K562 (cell line): ENCODE data around the gene SYT1. TPM values are rescaled to one million over a fixed set of nuclear protein-coding genes. Genes with fewer than 3 reads are reported as not detected.

ENCODE experiments used
- ATAC-seq: fragments of 200-7000 bp; cut with Tn5 transposase; 3 replicates; pipeline ENCODE4 v1.9.1; 2020; ENCODE audit warnings: moderate library complexity
- BruUV-seq: library from RNA; stranded (reverse); fragments of 400-500 nt; replicated peaks from 2 replicates; lab custom pipeline; 2021; lab: Mats Ljungman, UMichigan
- CTCF ChIA-PET: fragments of 300-600 bp; formaldehyde crosslinking; extraction: SDS; loops from one replicate; lab custom pipeline; 2021; ENCODE audit warnings: low intra/inter-chr PET ratio; lab: Yijun Ruan, JAX
- POLR2A ChIA-PET: fragments of 300-600, 350-650 bp; sonication (Branson Sonifier 250); formaldehyde crosslinking; extraction: SDS; loops from one replicate; lab custom pipeline; 2021; ENCODE audit warnings: antibody characterized with exemption, inconsistent platforms; lab: Yijun Ruan, JAX
- DNase-seq, 4 experiments: peaks; one replicate each; pipeline versions ENCODE4 v3.0.0 to v3.0.0-alpha.2; 2011 to 2018; ENCODE audit warnings: low spot score in 3 of 4, mixed read lengths in 3 of 4; ENCODE audit errors: extremely low read depth in 1 of 4
- FAIRE-seq: peaks from 2 replicates; lab custom pipeline; 2011; peaks lifted over from hg19 to GRCh38; lab: Jason Lieb, UNC
- H2AFZ ChIP-seq: 2 replicates; pipeline ENCODE4 v1.6.0; 2011; ENCODE audit warnings: low read depth, low read length, control low read depth, inconsistent platforms
- H3K27ac ChIP-seq: fragments of 200-600 bp; 3 replicates; pipeline ENCODE4 v1.8.0; 2011; ENCODE audit warnings: low read depth, mild to moderate bottlenecking, control low read depth, inconsistent platforms, low read length, moderate library complexity, mixed read lengths; ENCODE audit errors: extremely low read depth
- H3K27me3 ChIP-seq, 2 experiments: fragments of 300-600 bp in 1 of 2; 2 replicates in 1 of 2; 3 replicates in 1 of 2; pipeline versions ENCODE4 v1.6.0 to v1.8.0; 2011; ENCODE audit warnings: inconsistent platforms in 2 of 2, low read length in 2 of 2, mild to moderate bottlenecking in 1 of 2, mixed read lengths in 1 of 2, moderate library complexity in 1 of 2; ENCODE audit not compliant: control insufficient read depth in 2 of 2, insufficient read depth in 2 of 2
- H3K36me3 ChIP-seq: fragments of 300-600 bp; 3 replicates; pipeline ENCODE4 v1.8.0; 2011; ENCODE audit warnings: mild to moderate bottlenecking, low read length, inconsistent platforms; ENCODE audit not compliant: control insufficient read depth, insufficient read depth
- H3K4me1 ChIP-seq, 2 experiments: fragments of 200-600 bp in 1 of 2; replicated peaks in 1 of 2; 2 replicates in 1 of 2; 3 replicates in 1 of 2; pipeline versions ENCODE4 v1.5.1 to v1.8.0; 2011; ENCODE audit warnings: inconsistent platforms in 2 of 2, low read length in 2 of 2, mild to moderate bottlenecking in 1 of 2, mixed read lengths in 1 of 2, moderate library complexity in 1 of 2; ENCODE audit not compliant: control insufficient read depth in 2 of 2, insufficient read depth in 2 of 2
- H3K4me2 ChIP-seq: 2 replicates; pipeline ENCODE4 v1.6.1; 2011; ENCODE audit warnings: low read length, control low read depth, inconsistent platforms, mixed read lengths; ENCODE audit not compliant: insufficient read depth
- H3K4me3 ChIP-seq: fragments of 200-600 bp; sonication (generic), shearing (Covaris generic); 2 replicates; pipeline ENCODE4 v1.5.1; 2016; ENCODE audit warnings: control low read depth, inconsistent platforms
- H3K79me2 ChIP-seq: fragments of 200-600 bp; 3 replicates; pipeline ENCODE4 v1.8.0; 2011; ENCODE audit warnings: low read length, inconsistent platforms; ENCODE audit not compliant: control insufficient read depth, insufficient read depth
- H3K9ac ChIP-seq, 2 experiments: 2 replicates each; pipeline versions ENCODE4 v1.6.0 to v1.6.1; 2011; ENCODE audit warnings: low read depth in 2 of 2, low read length in 2 of 2, control low read depth in 1 of 2, inconsistent platforms in 1 of 2, mild to moderate bottlenecking in 1 of 2, mixed read lengths in 1 of 2; ENCODE audit not compliant: insufficient read depth in 1 of 2
- H3K9me1 ChIP-seq: one replicate; pipeline ENCODE4 v1.6.0; 2011; ENCODE audit warnings: inconsistent platforms, mild to moderate bottlenecking, low read length, moderate library complexity; ENCODE audit not compliant: control insufficient read depth, insufficient read depth
- H3K9me3 ChIP-seq: replicated peaks from 2 replicates; pipeline ENCODE4 v1.5.1; 2011; ENCODE audit warnings: low read depth, low read length, inconsistent platforms; ENCODE audit not compliant: control insufficient read depth, insufficient read depth
- H4K20me1 ChIP-seq: replicated peaks from 2 replicates; pipeline ENCODE4 v1.6.1; 2011; ENCODE audit warnings: low read length, inconsistent platforms, mixed read lengths; ENCODE audit not compliant: control insufficient read depth, insufficient read depth
- BRF2 ChIP-seq: IDR thresholded peaks from 3 replicates; pipeline ENCODE4 v1.6.1; 2011; ENCODE audit warnings: borderline replicate concordance, mild to moderate bottlenecking; ENCODE audit not compliant: insufficient read length, insufficient read depth
- GABPB2 ChIP-seq: fragments of 250-450 bp; sonication (Bioruptor Pico); conservative IDR thresholded peaks from 2 replicates; pipeline ENCODE4 v1.5.1; 2021; ENCODE audit warnings: mild to moderate bottlenecking
- KDM2B ChIP-seq: fragments of 250-450 bp; sonication (Bioruptor Pico); IDR thresholded peaks from 2 replicates; pipeline ENCODE4 v1.8.0; 2021; ENCODE audit warnings: mild to moderate bottlenecking, moderate library complexity
- KHSRP ChIP-seq: fragments of 450-650 bp; IDR thresholded peaks from 2 replicates; pipeline ENCODE4 v1.6.1; 2017
- PRMT5 ChIP-seq: sonication (generic); formaldehyde crosslinking; IDR thresholded peaks from 2 replicates; pipeline ENCODE4 v1.5.0; 2020; ENCODE audit warnings: missing genetic modification reagents
- WGBS: fragments of 100-300 bp; shearing (Covaris generic); methylation state at CpG from one replicate; pipeline ENCODE4 v1.1.6; 2016; ENCODE audit warnings: low coverage, mixed read lengths; ENCODE audit not compliant: insufficient coverage; ENCODE audit errors: missing lambda C conversion rate; 5-methylcytosine and 5-hydroxymethylcytosine counted together
- in situ Hi-C: fragments of 300-500 bp; cut with MboI; formaldehyde crosslinking; loops from 4 replicates; pipeline ENCODE4 v1.15.0; 2018; ENCODE audit warnings: inconsistent platforms, mixed read lengths
- intact Hi-C: fragments of 100-400 bp; cut with micrococcal nuclease; formaldehyde crosslinking; loops from 2 replicates; pipeline ENCODE4 v1.14.2; 2022
- polyA plus RNA-seq, 8 experiments: library from polyadenylated mRNA; depleted of rRNA in 4 of 8; stranded (reverse) in 5 of 8; unstranded in 3 of 8; fragments of >200 nt; fragmentation: Nextera tagmentation in 2 of 8; fragmentation: Illumina TruSeq in 1 of 8; extraction: Ambion mirVana in 2 of 8; extraction: Trizol in 1 of 8; gene quantifications; 2 replicates each; pipeline versions ENCODE4 v1.2.1 to v1.2.3, GENCODE V29; 2011 to 2014; ENCODE audit warnings: inconsistent platforms in 1 of 8, missing spikeins in 1 of 8
- total RNA-seq, 7 experiments: library from RNA; depleted of rRNA in 6 of 7; stranded (reverse); fragments of >200 nt in 6 of 7; fragmentation: Illumina TruSeq in 2 of 7; extraction: Trizol in 2 of 7; gene quantifications; 2 replicates each; pipeline versions ENCODE4 v1.2.1 to v1.2.3, GENCODE V29; 2011 to 2021; ENCODE audit warnings: low replicate concordance in 1 of 7
- TF ChIP-seq, protein P1 (sequence below): fragments of 450-650 bp; formaldehyde crosslinking; IDR thresholded peaks from 2 replicates; pipeline ENCODE4 v1.4.0; 2022; ENCODE audit warnings: mild to moderate bottlenecking, moderate library complexity

The SYT1 gene
- total and polyA plus RNA-seq, 9 of the 15 experiments (the other 6 are each of a cell fraction or from before 2014, with no cell fraction given): 0.03 to 0.13 (median 0.07) TPM; not detected in 4

GRCh38 chr12:78966926-78967325 is 102.4 kb downstream of the SYT1 start:
- Histone ChIP-seq H2AFZ (no peak overlapping the region), H3K4me1 (no peaks in the 10 kb centered on the region), H3K36me3 (no peaks in the 10 kb centered on the region), H3K27me3 (no peaks in the 10 kb centered on the region), H3K4me3 (no peak overlapping the region), H3K9ac (no peak overlapping the region), H3K79me2 (no peaks in the 10 kb centered on the region), H4K20me1 (no peaks in the 10 kb centered on the region), H3K9me3 (no peaks in the 10 kb centered on the region), H3K27ac (no peak overlapping the region), H3K9me1 (no peaks in the 10 kb centered on the region), H3K4me2 (no peak overlapping the region)
- FAIRE-seq (no peak), DNase-seq (no peak), ATAC-seq (no peak)
- ChIA-PET POLR2A (no interaction called here), CTCF (interaction anchor here (0.7 kb wide), 1 partner anchor 490 kb away, joined by 4 read pairs; no protein-coding TSS in a partner anchor)
- no TSS peak for BruUV-seq
- TF ChIP-seq, protein P1, sequence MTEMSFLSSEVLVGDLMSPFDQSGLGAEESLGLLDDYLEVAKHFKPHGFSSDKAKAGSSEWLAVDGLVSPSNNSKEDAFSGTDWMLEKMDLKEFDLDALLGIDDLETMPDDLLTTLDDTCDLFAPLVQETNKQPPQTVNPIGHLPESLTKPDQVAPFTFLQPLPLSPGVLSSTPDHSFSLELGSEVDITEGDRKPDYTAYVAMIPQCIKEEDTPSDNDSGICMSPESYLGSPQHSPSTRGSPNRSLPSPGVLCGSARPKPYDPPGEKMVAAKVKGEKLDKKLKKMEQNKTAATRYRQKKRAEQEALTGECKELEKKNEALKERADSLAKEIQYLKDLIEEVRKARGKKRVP (CRISPR knock-in tag): no peak
- TF ChIP-seq KDM2B (CRISPR knock-in tag): no peak
- no peak for TF ChIP-seq PRMT5 (CRISPR knock-in tag)
- TF ChIP-seq BRF2: no peak
- no peak for TF ChIP-seq KHSRP
- TF ChIP-seq GABPB2 (CRISPR knock-in tag): no peak
- intact Hi-C loops: no loop called here
- 0% methylated on average over 2 of the region's 2 CpGs for WGBS
- in situ Hi-C loops: no loop called here
